NCI-H1417 treated with DMSO at 0.1 percent for 48 hours (cell line): ENCODE measurements around the gene IRF1.
"Not testable (repeated sequence)": the region's sequence is repeated elsewhere in the genome, so short reads cannot be mapped to it uniquely, and the experiment has no call there.

Source experiments
- DNase-seq: peaks from one replicate; lab custom pipeline; 2025; lab: John Stamatoyannopoulos, UW

IRF1 gene, protein sequence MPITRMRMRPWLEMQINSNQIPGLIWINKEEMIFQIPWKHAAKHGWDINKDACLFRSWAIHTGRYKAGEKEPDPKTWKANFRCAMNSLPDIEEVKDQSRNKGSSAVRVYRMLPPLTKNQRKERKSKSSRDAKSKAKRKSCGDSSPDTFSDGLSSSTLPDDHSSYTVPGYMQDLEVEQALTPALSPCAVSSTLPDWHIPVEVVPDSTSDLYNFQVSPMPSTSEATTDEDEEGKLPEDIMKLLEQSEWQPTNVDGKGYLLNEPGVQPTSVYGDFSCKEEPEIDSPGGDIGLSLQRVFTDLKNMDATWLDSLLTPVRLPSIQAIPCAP

DNA sequence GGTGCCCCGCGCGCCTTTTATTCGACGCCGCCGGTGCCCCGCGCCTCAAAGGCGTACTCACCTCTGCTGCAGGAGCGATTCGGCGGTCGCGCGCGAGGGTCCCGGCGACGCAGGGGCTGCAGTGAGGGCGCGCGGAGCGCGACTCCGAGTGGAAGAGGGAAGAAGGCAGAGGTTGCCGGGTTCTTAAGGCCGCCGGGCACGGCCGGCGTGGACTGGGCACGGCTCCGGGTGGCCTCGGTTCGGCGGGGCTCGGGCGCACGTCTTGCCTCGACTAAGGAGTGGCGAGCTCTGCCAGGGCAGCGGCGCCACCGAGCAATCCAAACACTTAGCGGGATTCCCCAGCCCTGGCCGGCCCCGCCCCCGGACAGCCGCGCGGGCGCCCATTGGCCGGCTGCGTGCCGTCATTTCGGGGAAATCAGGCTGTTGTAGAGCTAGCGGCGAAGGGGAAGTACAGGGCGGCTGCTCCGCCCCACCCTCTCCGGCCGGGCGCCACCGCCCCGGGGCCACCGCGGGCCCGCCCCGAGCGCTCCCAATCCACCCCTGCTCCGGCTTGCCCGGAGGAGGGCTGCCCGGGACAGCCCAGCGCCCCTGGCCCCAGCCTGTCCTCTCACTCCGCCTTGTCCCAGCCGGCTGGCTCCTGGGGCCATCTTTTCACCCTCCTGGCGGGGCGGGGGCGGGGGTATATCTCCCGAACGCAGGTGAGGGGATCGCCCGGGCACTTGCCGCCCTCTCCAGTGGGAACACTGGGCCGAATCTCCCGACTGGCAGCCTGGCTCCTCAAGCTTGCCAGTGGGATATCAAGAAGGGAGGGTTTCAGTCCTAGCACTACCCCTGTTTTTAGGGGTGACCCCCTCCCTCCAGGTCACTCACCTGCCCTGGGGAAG lies at the start of gene IRF1:
Gene IRF1, minus strand, starts transcription at position 290 of the 884 bp plus-strand sequence. CDS start 1,295 bp downstream, outside the sequence.
- DNase-seq: no peak

DNA sequence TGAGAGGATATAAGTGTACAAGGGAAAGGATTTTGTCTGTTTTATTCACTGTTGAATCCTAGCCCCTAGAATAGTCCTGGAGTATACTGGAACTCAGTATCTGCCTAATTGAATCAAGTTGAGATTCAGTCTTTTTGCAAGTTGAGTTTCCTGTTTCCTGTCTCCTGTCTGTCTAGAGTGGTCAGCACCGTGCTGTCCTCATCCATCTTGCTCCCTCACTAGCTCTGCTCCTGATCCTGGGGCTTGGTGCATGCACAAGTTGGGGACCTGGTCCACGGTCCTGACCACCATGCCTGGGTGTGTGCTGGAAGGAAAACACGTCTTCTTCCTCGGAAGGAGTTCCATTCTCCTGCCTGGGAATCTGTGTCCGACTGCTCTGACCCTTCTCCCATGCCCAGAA lies 49.6 kb upstream of the IRF1 start:
- no peak for DNase-seq

DNA sequence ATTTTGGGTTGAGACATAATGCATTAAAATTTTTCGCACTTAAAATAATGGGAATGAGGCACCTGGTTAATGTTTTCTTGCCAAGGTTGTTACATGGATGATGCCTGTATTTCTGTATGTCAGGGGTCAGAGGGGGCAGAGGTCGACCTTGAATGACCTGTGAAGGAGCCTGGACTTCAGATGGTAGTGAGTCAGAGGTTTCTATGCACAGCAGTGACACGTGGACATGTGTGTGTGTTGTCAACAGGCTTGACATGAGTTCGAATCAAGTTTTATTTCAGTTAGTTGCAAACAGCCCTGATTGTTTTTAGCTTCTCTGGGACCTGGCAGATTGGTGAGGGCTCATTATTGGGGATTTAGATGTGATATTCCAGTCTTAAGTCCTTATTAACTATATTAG lies 49.1 kb upstream of the IRF1 start:
- DNase-seq: no peak

DNA sequence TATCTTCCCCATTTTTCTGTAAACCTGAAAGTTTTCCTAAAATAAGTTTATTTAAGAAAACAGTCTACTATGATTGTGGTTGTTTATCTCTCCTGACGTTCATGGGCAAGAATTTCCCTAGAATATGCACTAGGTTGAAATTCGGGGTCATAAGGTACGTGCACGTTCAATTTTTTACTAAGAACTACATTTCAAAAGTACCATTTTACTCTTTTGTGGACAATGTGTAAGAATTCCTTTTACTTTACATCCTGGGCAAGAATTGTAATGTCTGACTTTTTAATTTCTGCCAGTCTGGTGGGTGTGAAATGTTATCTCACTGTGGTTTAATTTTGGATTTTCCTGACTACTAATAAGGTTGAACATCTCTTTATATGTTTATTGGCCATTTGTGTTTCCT lies 40.4 kb upstream of the IRF1 start:
- no peak for DNase-seq

DNA sequence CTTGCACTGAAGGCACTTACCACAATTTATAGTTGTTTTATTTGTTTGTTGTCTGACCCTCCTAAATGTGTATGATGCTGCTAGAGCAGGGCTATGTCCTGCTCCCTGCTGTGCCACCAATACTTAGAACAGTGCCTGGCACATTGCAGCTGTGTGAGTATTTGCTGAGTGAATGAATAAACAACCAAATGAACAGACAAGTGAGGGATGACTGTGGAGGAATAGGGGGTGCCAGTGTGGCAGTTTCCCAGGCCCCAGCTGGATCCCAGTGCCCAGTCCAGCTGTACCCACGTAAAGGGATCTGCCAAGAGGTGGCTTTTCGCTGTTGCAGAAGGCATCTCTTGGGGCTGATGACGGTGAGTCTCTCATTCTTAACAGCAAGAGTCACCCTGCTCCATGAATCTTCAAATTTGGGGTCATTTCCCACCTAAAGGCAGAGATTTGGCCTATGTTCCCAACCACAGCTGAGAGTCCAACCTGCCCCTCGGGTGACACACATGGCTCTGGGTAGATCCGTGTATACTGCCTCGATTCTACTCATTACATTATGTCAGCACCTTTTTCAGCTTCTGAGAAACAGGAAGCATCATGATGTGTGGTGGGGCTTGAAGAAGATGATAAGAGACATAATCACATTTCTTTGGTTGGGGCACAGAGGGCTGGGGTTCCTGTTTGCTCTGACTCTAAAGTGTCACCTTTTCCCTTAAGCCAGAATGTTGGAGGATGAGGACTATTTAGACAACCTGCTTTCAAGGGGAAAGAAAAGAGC lies 38.5 kb upstream of the IRF1 start:
- no peak for DNase-seq

DNA sequence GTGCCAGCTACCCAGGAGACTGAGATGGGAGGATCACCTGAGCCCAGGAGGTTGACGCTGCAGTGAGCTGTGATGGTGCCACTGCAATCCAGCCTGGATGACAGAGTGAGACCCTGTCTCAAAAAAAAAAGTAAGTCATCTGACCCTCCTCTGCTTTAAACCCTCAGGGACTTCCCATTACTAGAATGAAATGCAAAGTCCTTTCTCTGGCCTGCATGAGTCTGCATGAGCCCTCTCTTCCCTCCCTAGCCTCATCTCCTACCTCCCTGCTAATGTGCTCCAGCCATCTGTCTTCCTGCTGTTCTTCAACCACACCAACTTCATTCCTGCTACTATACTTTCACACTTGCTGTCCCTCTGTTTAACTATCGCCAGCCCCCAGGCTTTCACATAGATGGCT lies 37.4 kb upstream of the IRF1 start:
- no peak for DNase-seq

DNA sequence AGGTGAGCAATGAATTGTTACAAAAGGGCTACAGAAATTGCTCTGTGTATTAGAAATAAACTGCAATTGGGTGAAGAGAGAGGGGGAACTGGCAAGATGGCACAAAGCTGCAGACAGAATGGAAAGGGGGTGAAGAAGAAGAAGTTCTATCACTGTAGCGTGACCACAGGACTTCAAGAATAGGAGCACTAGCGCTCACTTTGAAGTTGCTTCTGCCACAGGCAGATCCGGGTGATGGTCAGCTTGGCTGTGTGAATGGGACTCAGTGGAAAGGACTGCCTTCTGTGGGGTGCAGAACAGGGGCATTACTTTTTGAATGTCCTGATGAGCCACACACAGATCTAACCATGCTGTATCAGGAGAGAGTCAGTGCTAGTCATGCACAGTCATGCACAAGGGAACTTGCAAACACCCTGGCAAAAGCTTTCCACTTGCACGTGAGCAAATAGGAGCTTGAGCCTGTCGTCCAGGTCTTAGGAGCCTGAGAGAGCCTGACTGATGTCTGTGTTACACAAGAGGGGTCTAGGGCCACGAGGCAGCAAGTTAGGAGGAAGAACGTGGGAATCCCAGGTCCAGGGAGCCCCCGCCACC lies 36.5 kb upstream of the IRF1 start:
- DNase-seq: no peak

DNA sequence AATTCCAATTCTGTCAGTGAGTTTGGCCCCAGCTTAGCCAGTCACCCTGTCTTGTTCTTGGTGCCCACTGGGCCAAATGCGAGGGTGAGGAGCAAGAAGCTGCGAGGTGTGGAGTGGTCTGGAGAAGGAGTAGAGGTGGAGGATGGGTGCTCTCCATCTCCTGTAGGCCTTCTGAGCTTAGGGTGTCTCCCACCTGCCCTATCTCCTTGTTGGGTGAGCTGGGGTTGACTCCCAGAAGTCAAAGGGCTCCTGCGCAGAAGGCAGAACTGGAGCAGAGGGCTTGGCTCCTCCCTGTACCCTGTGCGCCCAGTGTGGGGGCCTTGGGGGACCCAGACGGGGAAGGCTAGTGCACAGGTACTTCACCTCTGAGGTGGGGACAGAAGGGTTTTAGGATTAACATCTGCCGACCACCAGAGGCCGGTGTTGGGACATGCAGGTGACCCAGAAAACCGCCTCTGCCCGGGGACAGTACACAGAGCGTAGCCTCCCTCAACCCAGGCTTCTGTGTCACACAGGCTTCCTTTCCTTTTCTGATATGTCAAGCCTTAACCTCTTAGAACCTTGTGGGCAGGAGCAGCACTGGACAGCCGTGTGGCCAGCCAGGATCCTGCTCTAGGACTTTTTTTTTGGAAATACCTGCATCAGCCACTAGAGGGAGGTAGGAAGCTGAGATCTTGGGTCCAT lies 35.9 kb upstream of the IRF1 start:
- DNase-seq: no peak

DNA sequence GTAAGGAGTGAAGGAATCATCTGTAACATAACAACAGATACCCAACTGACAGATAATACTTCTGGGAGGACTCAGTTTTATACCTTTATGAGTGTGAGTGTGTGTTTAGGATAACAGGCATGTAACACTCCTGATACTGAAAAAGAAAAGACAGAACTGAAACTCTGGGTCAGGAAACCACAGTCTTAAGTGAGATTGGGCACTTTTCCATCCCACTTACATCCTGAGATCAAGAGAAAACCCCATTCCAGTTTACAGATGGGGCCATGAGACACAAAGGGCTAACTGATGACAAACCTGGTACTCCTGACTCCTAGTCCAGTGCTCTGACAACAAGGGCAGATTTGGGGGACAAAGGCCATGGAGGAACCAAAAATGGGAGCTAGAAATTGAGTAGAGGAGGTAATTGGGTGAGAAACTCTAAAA lies 34.7 kb upstream of the IRF1 start:
- no peak for DNase-seq

DNA sequence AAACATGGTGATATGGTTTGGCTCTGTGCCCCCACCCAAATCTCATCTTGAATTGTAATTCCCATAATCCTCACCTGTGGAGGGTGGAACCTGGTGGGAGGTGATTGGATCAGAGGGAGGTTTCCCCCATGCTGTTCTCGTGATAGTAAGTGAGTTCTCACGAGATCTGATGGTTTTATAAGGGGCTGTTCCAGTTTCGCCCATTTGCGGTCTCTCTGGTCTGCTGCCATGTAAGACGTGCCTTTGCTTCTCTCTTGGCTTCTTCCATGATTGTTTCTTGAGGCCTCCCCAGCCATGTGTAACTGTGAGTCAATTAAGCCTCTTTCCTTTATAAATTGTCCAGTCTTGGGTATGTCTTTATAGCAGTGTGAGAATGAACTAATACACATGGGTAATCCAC lies 34.3 kb upstream of the IRF1 start:
- DNase-seq: not testable (repeated sequence)

DNA sequence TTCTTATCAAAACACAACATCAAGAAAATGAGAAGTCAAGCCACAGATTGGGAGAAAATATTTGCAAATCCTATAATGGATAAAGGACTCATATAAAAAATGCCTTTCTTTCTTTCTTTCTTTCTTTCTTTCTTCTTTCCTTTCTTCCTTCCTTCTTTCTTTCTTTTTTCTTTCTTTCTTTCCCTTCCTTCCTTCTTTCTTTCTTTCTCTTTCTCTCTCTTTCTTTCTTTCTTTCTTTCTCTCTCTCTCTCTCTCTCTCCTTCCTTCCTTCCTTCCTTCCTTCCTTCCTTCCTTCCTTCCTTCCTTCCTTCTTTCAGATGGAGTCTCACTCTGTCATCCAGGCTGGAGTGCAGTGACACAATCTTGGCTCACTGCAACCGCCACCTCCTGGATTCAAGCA lies 31.5 kb upstream of the IRF1 start:
- not testable (repeated sequence) for DNase-seq

DNA sequence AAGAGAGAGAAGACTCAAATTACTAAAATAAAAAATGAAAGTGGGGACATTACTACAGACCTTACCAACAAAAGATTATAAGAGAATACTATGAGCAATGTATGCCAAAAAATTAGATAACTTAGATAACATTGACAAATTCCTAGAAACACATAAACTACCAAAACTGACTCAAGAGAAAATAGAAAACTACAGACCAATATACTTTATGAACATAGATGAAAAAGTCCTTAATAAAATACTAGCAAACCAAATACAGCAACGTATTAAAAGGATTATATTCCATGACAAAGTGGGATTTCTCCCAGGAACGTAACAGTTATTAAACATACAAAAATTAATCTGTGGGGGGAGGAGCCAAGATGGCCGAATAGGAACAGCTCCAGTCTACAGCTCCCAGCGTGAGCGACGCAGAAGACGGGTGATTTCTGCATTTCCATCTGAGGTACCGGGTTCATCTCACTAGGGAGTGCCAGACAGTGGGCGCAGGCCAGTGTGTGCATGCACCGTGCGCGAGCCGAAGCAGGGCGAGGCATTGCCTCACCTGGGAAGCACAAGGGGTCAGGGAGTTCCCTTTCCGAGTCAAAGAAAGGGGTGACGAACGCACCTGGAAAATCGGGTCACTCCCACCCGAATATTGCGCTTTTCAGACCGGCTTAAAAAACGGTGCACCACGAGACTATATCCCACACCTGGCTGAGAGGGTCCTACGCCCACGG lies 23.2 kb upstream of the IRF1 start:
- DNase-seq: not testable (repeated sequence)

DNA sequence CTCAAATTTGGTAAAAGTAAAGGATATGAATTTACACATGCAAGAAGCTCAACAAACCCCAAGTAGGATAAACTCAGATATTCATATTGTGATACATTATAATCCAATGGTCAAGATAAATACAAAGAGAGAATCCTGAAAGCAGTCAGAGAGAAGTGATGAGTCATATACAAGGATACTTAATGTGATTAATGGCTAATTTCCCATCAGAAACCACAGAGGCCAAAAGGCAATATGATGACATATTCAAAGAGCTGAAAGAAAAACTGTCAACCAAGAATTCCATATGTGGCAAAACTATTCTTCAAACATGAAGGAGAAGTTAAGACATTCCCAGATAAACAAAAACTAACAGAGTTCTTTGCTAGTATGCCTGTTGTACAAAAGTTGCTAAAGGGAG lies 19.5 kb upstream of the IRF1 start:
- DNase-seq: no peak

DNA sequence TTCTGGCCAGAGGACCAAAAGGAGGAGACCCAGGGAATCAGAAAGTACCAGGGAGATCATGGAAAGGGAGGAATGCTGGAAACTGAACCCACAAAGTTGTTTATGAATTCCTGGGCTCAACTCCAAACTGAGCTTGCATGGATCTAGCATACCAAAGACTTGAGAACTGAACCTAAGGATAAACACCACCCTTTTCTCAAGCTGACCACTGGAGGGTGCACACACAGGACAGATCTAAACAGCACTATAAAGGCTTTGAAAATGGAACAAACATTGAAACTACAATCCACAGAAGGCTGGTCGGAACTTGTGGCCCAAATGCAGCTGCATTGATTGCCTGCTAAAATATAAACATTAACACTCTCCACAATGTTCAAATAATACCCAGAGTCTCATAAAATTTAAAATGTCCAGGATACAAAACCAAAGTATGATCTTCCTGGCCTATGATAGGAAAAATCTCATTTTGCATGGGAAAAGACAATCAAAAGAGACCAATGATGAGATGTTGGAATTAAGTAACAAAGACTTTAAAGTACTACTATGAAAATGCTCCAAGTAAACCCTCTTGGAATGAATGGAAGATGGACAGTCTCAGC lies 15.6 kb upstream of the IRF1 start:
- DNase-seq: no peak

DNA sequence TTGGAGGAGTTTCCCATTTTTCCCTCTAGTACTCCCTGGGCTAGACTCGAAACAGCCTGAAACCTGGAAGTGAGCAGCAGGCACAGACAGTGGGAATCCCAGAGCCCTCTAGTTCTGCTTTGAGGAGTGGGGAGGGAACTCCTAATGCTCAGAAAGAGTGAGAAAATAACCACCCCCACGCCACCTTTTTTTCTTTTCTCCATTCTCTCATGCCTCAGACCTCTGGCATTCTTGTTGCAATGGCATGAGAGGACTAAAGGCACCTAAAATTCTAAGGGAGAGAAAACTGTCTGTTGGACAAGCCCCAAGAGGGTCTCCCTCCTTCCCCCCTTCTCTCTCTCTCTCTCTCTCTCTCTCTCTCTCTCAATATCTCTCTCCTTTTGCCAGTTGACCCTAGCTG lies 15.1 kb upstream of the IRF1 start:
- DNase-seq: no peak

DNA sequence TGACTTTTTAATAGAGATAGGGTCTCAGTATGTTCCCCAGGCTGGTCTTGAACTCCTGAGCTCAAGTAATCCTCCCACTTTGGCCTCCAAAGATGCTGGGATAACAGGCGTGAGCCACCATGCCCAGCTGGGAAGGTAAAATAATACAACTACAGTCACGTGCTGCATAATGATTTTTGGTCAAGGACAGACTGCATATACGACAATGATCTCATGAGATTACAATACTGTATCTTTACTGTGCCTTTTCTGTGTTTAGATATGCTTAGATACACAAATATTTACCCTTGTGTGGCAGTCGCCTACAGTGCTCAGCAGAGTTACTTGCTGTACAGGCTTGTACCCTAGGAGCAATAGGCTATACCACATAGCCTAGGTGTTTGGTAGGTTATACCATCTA lies 14.2 kb upstream of the IRF1 start:
- no peak for DNase-seq

DNA sequence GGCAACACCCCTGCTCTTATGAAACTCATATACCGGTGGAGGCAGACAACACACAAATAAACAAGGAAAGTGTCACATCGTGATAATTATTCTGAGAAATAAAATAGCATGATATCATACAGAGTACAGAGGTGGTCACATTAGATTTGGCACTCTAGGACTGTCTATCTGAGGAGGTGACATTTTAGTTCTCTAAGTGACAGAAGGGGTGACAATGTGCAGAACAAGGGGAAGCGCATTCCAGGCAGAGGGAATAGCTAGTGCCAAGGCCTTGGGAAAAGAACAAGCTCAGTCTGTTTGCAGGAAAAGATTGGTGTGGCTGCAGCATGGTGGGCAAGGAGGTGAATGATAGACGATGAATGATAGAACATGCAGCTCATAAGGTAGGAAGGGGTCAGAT lies 12.7 kb upstream of the IRF1 start:
- no peak for DNase-seq

DNA sequence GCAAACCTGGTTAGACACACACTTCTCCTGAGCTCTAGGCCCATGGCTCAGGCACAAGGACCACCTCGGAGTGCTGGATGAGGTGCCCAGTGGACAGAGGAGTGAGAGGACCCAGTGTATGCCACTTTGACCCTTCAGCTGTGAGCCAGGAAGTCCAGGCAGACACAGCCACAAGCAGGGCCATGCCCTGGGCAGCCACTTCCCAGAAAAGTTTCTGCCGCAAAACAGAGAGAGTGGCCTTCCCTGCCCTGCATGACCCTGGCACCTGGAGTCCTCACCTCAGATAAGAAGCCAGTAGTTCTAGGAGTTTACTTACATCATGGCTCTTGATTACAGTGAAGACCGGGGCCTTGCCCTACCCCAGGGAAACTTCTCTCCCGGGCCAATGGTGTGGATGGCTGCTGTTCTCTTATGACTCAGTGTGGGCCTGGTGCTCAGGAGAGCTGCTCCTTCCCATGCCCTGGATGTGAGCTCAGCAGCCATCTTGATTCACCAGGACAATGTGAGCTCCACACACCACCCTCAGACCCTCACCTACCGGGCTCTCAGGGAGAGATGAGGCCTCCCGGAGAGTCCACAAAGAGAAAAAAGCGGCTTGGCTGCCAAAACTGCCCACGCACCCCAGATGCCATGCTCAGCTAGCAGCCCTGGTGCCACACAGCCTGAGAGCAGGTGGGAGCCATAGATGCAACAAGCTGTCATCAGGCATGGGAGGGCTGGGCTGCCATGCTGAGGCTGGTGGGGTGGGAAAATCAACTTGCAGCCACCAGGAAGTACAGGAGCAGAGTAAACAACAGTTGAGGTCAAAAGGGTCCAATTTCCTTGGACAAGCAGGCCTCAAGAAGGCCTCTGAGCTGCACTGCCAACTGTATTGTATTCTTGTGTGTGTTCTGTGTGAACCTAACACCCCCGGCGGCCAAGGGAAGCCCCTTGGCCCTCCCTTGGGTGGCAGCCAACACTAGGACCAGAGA lies 11.7 kb upstream of the IRF1 start:
- DNase-seq: no peak

DNA sequence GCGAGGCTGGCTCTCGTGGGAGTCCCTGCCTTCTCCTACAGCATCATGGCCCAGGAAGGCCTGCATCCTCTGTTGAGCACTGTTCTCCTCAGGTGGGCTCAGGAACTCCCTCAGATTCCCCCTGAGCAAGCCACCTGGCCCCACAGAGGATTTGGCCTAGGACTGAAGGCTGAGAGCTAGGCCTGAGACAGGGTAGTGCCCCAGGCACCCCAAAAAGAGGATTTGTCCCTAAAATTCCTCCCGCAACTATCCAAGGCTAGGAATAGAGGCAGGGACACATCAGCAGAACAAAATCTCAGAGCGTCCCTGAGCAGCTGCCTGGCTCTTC lies 11.0 kb upstream of the IRF1 start:
- no peak for DNase-seq
